Chondrocyte (in vitro differentiated cells): Measurements from ENCODE around the gene MKRN3. TPM values are rescaled to one million over a fixed set of nuclear protein-coding genes. Genes with fewer than 3 reads are reported as not detected.

Experiments used
- DNase-seq: peaks from one replicate; pipeline ENCODE4 v3.0.0; 2021; ENCODE audit warnings: mixed read lengths, low spot score
- H3K27ac Mint-ChIP-seq: one replicate; pipeline ENCODE4 v1.8.0; 2021; ENCODE audit warnings: mild to moderate bottlenecking, moderate library complexity, mixed read lengths; ENCODE audit not compliant: unreplicated experiment
- H3K27me3 Mint-ChIP-seq: 2 replicates; pipeline ENCODE4 v1.8.0; 2021; ENCODE audit warnings: low read depth, mixed read lengths
- H3K36me3 Mint-ChIP-seq: 2 replicates; pipeline ENCODE4 v1.8.0; 2021; ENCODE audit warnings: low read depth, mixed read lengths
- H3K4me1 Mint-ChIP-seq: 2 replicates; pipeline ENCODE4 v1.8.0; 2021; ENCODE audit warnings: low read depth, mild to moderate bottlenecking, mixed read lengths
- H3K4me3 Mint-ChIP-seq: one replicate; pipeline ENCODE4 v1.8.0; 2021; ENCODE audit warnings: mild to moderate bottlenecking, moderate library complexity, mixed read lengths; ENCODE audit not compliant: unreplicated experiment
- H3K9me3 Mint-ChIP-seq: 2 replicates; pipeline ENCODE4 v1.8.0; 2021; ENCODE audit warnings: low read depth, mixed read lengths
- CTCF ChIP-seq: fragments of 200-600 bp; sonication (generic); IDR thresholded peaks from 2 replicates; pipeline ENCODE4 v1.5.0; 2021; ENCODE audit warnings: antibody characterized with exemption, mild to moderate bottlenecking, moderate library complexity
- total RNA-seq: library from RNA; stranded (reverse); gene quantifications from 3 replicates; pipeline ENCODE4 v1.2.1, GENCODE V29; 2021

MKRN3 gene
- total RNA-seq, 1 donor from 2014 or later: not detected

DNA sequence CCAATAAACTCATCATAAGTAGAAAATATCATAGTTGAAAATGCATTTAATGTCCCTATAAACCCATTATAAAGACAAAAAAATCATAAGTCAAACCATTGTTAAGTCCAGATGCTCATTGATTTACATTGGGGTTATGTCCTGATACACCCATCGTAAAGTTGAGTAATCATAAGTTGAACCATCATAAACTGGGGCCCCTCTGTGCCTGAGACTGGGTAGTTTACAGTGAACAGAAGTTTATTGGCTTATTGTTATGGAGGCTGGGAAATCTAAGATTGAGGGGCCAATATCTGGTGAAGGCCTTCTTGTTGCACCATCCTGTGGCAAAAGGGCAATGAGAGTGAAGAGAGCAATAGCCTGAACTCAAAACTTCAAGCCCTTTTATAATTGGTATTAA is 10.6 kb downstream of the MKRN3 start:
- no peaks in the 10 kb centered on the region for H3K36me3 Mint-ChIP-seq
- H3K4me1 Mint-ChIP-seq: no peaks in the 10 kb centered on the region
- H3K4me3 Mint-ChIP-seq: no peak overlapping the region
- DNase-seq: no peak
- TF ChIP-seq CTCF: no peak
- H3K9me3 Mint-ChIP-seq: no peaks in the 10 kb centered on the region
- no peak overlapping the region for H3K27ac Mint-ChIP-seq
- no peaks in the 10 kb centered on the region for H3K27me3 Mint-ChIP-seq

DNA sequence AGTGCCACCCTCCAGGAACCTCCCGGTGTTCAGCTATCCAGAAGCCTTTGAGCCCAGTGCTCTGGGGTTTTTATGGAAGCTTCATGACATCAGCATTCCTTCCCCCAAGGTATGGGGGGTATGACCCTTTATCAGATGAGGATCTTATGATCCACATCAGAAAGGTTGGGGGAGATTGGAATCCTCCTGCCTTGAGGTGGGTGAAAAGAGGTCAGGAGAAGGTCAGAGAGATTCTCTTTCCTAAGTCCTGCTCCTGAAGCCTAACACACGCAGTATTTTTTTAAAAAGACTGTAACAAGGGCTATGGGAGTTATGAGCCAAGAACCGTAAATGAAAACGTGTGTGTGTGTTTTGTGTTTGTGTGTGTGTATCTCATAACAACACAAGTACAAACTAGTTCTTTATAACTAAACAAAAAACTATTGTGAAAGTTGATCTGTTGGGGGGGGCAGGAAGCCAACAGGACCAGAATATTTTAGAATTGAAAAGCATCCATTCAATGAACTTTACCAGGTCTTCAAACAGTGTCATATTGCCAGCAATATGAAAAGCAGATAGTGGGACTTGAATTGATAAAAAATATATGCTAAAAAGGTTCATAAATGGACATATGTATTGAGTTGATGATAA is 13.2 kb downstream of the MKRN3 start:
- Mint-ChIP-seq H3K27ac (no peak overlapping the region), H3K9me3 (no peaks in the 10 kb centered on the region), H3K27me3 (no peaks in the 10 kb centered on the region), H3K4me1 (no peaks in the 10 kb centered on the region), H3K36me3 (no peaks in the 10 kb centered on the region), H3K4me3 (no peak overlapping the region)
- DNase-seq: no peak
- TF ChIP-seq CTCF: no peak

- Mint-ChIP-seq H3K27me3 (no peaks in the 10 kb centered on the region), H3K27ac (no peak overlapping the region)
- no peak for DNase-seq
Measured at GRCh38 chr15:23588268-23588667, 22.8 kb downstream of the MKRN3 start.

GRCh38 chr15:23589012-23589411 is 23.5 kb downstream of the MKRN3 start:
- TF ChIP-seq CTCF: no peak
- no peak overlapping the region for H3K4me3 Mint-ChIP-seq
- H3K36me3 Mint-ChIP-seq: no peaks in the 10 kb centered on the region
- H3K9me3 Mint-ChIP-seq: peaks cover 23% of the 10 kb centered on the region
- no peaks in the 10 kb centered on the region for H3K27me3 Mint-ChIP-seq
- no peak overlapping the region for H3K27ac Mint-ChIP-seq
- DNase-seq: no peak
- H3K4me1 Mint-ChIP-seq: no peaks in the 10 kb centered on the region

More at GRCh38 chr15:23588268-23588667, 22.8 kb downstream of the MKRN3 start:
- Mint-ChIP-seq H3K36me3 (no peaks in the 10 kb centered on the region), H3K4me1 (no peaks in the 10 kb centered on the region), H3K4me3 (no peak overlapping the region), H3K9me3 (peaks cover 26% of the 10 kb centered on the region)
- TF ChIP-seq CTCF: no peak

DNA sequence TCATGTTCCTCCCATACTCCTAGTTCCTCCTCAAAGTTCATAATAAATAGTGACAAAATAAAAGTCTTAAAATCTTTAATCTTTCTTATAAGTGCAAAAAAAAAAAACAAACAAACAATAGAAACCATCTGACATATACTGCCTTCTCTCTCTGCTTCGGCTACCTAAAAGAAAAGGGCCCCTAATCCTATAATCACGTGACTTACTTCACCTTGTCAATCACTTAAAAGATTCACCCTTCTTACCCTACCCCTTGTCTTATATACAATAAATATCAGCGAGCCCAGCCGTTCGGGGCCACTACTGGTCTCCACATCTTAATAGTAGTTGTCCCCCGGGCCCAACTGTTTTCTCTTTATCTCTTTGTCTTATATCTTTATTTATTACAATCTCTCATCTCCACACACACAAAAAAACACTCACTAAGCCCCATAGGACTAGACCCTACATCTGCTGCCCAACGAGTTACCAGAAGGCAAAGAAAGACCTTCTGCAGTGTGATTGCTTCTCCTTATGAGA is 28.8 kb downstream of the MKRN3 start:
- DNase-seq: no peak
- H3K36me3 Mint-ChIP-seq: no peaks in the 10 kb centered on the region
- H3K27ac Mint-ChIP-seq: no peak overlapping the region
- no peak for TF ChIP-seq CTCF
- H3K4me3 Mint-ChIP-seq: no peak overlapping the region
- no peaks in the 10 kb centered on the region for H3K27me3 Mint-ChIP-seq
- H3K9me3 Mint-ChIP-seq: peaks cover 9% of the 10 kb centered on the region
- H3K4me1 Mint-ChIP-seq: no peaks in the 10 kb centered on the region
